Panc1 (cell line): ENCODE results near the gene EPHA10. TPM values are rescaled to one million over a fixed set of nuclear protein-coding genes. Genes with fewer than 3 reads are reported as not detected.

Experiments
- ATAC-seq: fragments of 200-7000 bp; cut with Tn5 transposase; 2 replicates; pipeline ENCODE4 v1.9.1; 2020; ENCODE audit warnings: mild to moderate bottlenecking, moderate library complexity
- BruUV-seq: library from RNA; stranded (reverse); fragments of 400-500 nt; replicated peaks from 2 replicates; lab custom pipeline; 2021; lab: Mats Ljungman, UMichigan
- CTCF ChIA-PET: fragments of 300-600 bp; sonication (Branson Sonifier 250); formaldehyde crosslinking; loops from one replicate; lab custom pipeline; 2022; ENCODE audit warnings: antibody characterized with exemption; lab: Charles Lee
- POLR2A ChIA-PET: fragments of 300-600 bp; sonication (Branson Sonifier 250); formaldehyde crosslinking; loops from one replicate; lab custom pipeline; 2022; ENCODE audit warnings: antibody characterized with exemption; lab: Charles Lee
- DNase-seq: peaks from one replicate; pipeline ENCODE4 v3.0.0-alpha.2; 2010; ENCODE audit warnings: low read depth, low spot score
- H3K27ac ChIP-seq: 2 replicates; pipeline ENCODE4 v1.5.1; 2011; ENCODE audit warnings: mild to moderate bottlenecking, low read length, inconsistent platforms
- H3K27me3 ChIP-seq: fragments of 200-500 bp; sonication (Bioruptor generic); 2 replicates; pipeline ENCODE4 v1.6.0; 2014; ENCODE audit warnings: low read length, inconsistent platforms; ENCODE audit not compliant: control insufficient read depth, insufficient read depth
- H3K36me3 ChIP-seq: fragments of 200-500 bp; sonication (Bioruptor generic); 2 replicates; pipeline ENCODE4 v1.5.1; 2014; ENCODE audit warnings: inconsistent platforms, mild to moderate bottlenecking, low read length, moderate library complexity; ENCODE audit not compliant: control insufficient read depth, insufficient read depth
- H3K4me1 ChIP-seq: 2 replicates; pipeline ENCODE4 v1.5.1; 2011; ENCODE audit warnings: inconsistent platforms, mild to moderate bottlenecking, low read length, moderate library complexity; ENCODE audit not compliant: control insufficient read depth, insufficient read depth
- H3K4me3 ChIP-seq, 2 experiments: 2 replicates each; pipeline ENCODE4 v1.5.1; 2011 to 2012; ENCODE audit warnings: low read depth in 2 of 2, low read length in 2 of 2, mild to moderate bottlenecking in 2 of 2, inconsistent platforms in 1 of 2, moderate library complexity in 1 of 2
- H3K9me3 ChIP-seq: fragments of 200-500 bp; sonication (Bioruptor generic); 2 replicates; pipeline ENCODE4 v1.5.1; 2014; ENCODE audit warnings: low read depth, mild to moderate bottlenecking, inconsistent platforms, low read length, moderate library complexity; ENCODE audit not compliant: control insufficient read depth, insufficient read depth
- CTCF ChIP-seq: fragments of 450-650 bp; IDR thresholded peaks from 2 replicates; pipeline ENCODE4 v1.5.1; 2017; ENCODE audit warnings: mild to moderate bottlenecking
- POLR2AphosphoS5 ChIP-seq: IDR thresholded peaks from 2 replicates; pipeline ENCODE4 v1.6.1; 2012; ENCODE audit warnings: mild to moderate bottlenecking, low read depth, low read length, moderate library complexity
- REST ChIP-seq, 2 experiments: IDR thresholded peaks; 2 replicates each; pipeline ENCODE4 v1.6.1; 2011 to 2012; ENCODE audit warnings: low read depth in 2 of 2, control low read depth in 1 of 2, low read length in 1 of 2, mild to moderate bottlenecking in 1 of 2, moderate library complexity in 1 of 2; ENCODE audit not compliant: insufficient read depth in 1 of 2
- SIN3A ChIP-seq: IDR thresholded peaks from 2 replicates; pipeline ENCODE4 v1.6.1; 2012; ENCODE audit warnings: low read depth, mild to moderate bottlenecking, low read length, moderate library complexity, borderline replicate concordance; ENCODE audit not compliant: insufficient read depth
- TCF7L2 ChIP-seq: IDR thresholded peaks from 2 replicates; pipeline ENCODE4 v1.6.1; 2011; ENCODE audit warnings: mild to moderate bottlenecking, low read depth, low read length, inconsistent platforms
- in situ Hi-C: cut with HindIII; loops from 2 replicates; pipeline ENCODE4 v1.10.0; 2016; ENCODE audit warnings: low sequenced_read_pairs, low pct_unique_long_range_greater_than_20kb
- intact Hi-C: fragments of 100-400 bp; cut with micrococcal nuclease; formaldehyde crosslinking; loops from one replicate; pipeline ENCODE4 v1.10.0; 2022; ENCODE audit not compliant: unreplicated experiment
- total RNA-seq: library from RNA; stranded (reverse); gene quantifications from one replicate; pipeline ENCODE4 v1.2.1, GENCODE V29; 2021; ENCODE audit not compliant: unreplicated experiment

EPHA10 gene
- total RNA-seq, 1 experiment from 2014 or later = 2.8 TPM

GRCh38 chr1:37731312-37732019 lies 33.5 kb downstream of the EPHA10 start:
- Histone ChIP-seq H3K9me3 (no peaks in the 10 kb centered on the region), H3K36me3 (no peaks in the 10 kb centered on the region), H3K4me3 (no peak overlapping the region), H3K27me3 (no peaks in the 10 kb centered on the region), H3K4me1 (no peaks in the 10 kb centered on the region), H3K27ac (no peak overlapping the region)
- ChIA-PET CTCF (no interaction called here), POLR2A (no interaction called here)
- ATAC-seq (no peak), DNase-seq (no peak)
- intact Hi-C loops = no loop called here
- in situ Hi-C loops = no loop called here
- no TSS peak for BruUV-seq
- TF ChIP-seq TCF7L2 = no peak
- no peak for TF ChIP-seq SIN3A
- no peak for TF ChIP-seq CTCF

- intact Hi-C loops = no loop called here
- no TSS peak for BruUV-seq
- no peak overlapping the region for H3K4me3 ChIP-seq
- POLR2A ChIA-PET = no interaction called here
- no peaks in the 10 kb centered on the region for H3K27me3 ChIP-seq
- H3K27ac ChIP-seq = no peak overlapping the region
- no peaks in the 10 kb centered on the region for H3K9me3 ChIP-seq
- no peak for ATAC-seq
- no peaks in the 10 kb centered on the region for H3K36me3 ChIP-seq
- CTCF ChIA-PET = no interaction called here
- H3K4me1 ChIP-seq = no peaks in the 10 kb centered on the region
- in situ Hi-C loops = no loop called here
- TF ChIP-seq POLR2AphosphoS5 = no peak
- TF ChIP-seq SIN3A = no peak
- no peak for TF ChIP-seq CTCF
- TF ChIP-seq REST (IDR thresholded peaks at IDR 0.05; ENCODE audit: insufficient read depth in 1 of 2, low read depth in 2 of 2, low read length in 1 of 2) = no peak
- no peak for TF ChIP-seq TCF7L2
- no peak for DNase-seq
These were observed 34.5 kb downstream of the EPHA10 start for GRCh38 chr1:37730376-37730775.
